ENCODE results near the gene STK38. TPM values are rescaled to one million over a fixed set of nuclear protein-coding genes. Genes with fewer than 3 reads are reported as not detected.

The STK38 gene
- total and polyA plus RNA-seq, 2 of the 13 experiments (the other 11 are each of a cell fraction or from before 2014, with no cell fraction given): 10.3 to 20.7 TPM

- TF ChIP-seq PRDM10 (CRISPR knock-in tag; IDR thresholded peaks at IDR 0.05; ENCODE audit: low read depth) (no peak), SIN3A (IDR thresholded peaks at IDR 0.05; ENCODE audit: borderline replicate concordance, low read depth, low read length) (0 out of 2 replicates have a peak, but pooled peaks have one; percentile 5), ATF1 (CRISPR knock-in tag; IDR thresholded peaks at IDR 0.05) (peak; percentile 44; the same call in 1 of the 2 replicates), NFYC (CRISPR knock-in tag; IDR thresholded peaks at IDR 0.05) (no peak), SP2 (CRISPR knock-in tag; IDR thresholded peaks at IDR 0.05) (no peak), NR3C1 (CRISPR knock-in tag; IDR thresholded peaks at IDR 0.05) (no peak), NCOA2 (CRISPR knock-in tag; IDR thresholded peaks at IDR 0.05) (peak; percentile 44), ZBTB40 (IDR thresholded peaks at IDR 0.05) (no peak), ZBTB40 (CRISPR knock-in tag; IDR thresholded peaks at IDR 0.05) (no peak), FOXK2 (IDR thresholded peaks at IDR 0.05) (no peak)
- TF ChIP-seq, protein P1, sequence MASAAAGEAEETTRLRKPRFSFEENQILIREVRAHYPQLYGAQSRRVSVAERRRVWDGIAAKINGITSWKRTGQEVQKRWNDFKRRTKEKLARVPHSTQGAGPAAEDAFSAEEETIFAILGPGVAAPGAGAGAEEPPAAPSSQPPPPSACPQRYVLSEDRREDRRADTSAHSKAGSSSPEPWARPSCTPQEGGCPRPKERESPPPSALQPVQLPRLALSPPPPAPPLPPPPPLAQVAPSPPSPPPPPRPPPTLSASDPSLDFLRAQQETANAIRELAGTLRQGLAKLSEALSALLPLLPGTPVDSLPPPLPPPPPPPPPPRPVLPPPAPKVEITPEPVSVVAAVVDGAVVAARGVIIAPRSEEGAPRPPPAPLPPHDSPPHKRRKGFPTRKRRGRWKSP (CRISPR knock-in tag; IDR thresholded peaks at IDR 0.05): no peak
Measured at GRCh38 chr6:36493859-36494258, 53.4 kb downstream of the STK38 start (continued).
